Measurements from ENCODE around the gene USP40. TPM values are rescaled to one million over a fixed set of nuclear protein-coding genes. Genes with fewer than 3 reads are reported as not detected.

USP40 gene
- total RNA-seq, 2 donors from 2014 or later = 22.1 to 32.7 TPM

- no peak for TF ChIP-seq CTCF (IDR thresholded peaks at IDR 0.05)
- DNase-seq = no peak
- no peaks in the 10 kb centered on the region for H3K9me3 ChIP-seq
- intact Hi-C loops (cut with DNase I) = no loop called here
- no peak overlapping the region for H3K27ac ChIP-seq
- no peaks in the 10 kb centered on the region for H3K27me3 ChIP-seq
- no peaks in the 10 kb centered on the region for H3K36me3 ChIP-seq
- no peak overlapping the region for H3K9ac ChIP-seq (ENCODE audit: low read depth in 2 of 2, low read length in 2 of 2)
- no peaks in the 10 kb centered on the region for H3K4me1 ChIP-seq
- H3K4me3 ChIP-seq = no peak overlapping the region
These were observed 65.1 kb downstream of the USP40 start for GRCh38 chr2:233501198-233502076.

DNA sequence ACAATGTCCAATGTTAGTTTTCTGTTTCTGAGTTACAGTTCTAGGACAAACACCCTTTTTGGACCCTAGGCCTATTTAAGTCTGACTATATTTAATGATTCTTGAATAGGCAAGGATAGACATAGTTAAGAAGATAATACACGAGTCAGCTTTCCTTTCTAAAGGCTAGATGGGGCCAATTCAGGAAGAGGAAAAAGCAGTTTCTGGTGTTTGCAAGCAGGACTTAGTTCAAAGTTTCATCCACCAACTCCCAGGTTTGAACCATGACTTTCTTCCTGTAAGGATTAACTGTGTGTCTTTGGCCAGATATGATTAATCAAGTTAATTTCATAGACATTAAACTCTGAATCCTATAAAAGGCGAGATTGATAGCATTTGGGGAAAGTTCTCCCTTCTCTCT is 66.7 kb downstream of the USP40 start:
- no peak for DNase-seq
- TF ChIP-seq CTCF (IDR thresholded peaks at IDR 0.05) = no peak
- Histone ChIP-seq H3K36me3 (no peaks in the 10 kb centered on the region), H3K27me3 (no peaks in the 10 kb centered on the region), H3K4me1 (no peaks in the 10 kb centered on the region), H3K9ac (ENCODE audit: low read depth in 2 of 2, low read length in 2 of 2) (no peak overlapping the region), H3K9me3 (no peaks in the 10 kb centered on the region), H3K4me3 (no peak overlapping the region), H3K27ac (no peak overlapping the region)
- intact Hi-C loops (cut with DNase I) = no loop called here

- no peak for TF ChIP-seq CTCF (IDR thresholded peaks at IDR 0.05)
- Histone ChIP-seq H3K27ac (no peak overlapping the region), H3K9me3 (no peaks in the 10 kb centered on the region), H3K4me3 (no peak overlapping the region), H3K27me3 (no peaks in the 10 kb centered on the region), H3K36me3 (peaks cover 2% of the 10 kb centered on the region), H3K9ac (ENCODE audit: low read depth in 2 of 2, low read length in 2 of 2) (no peak overlapping the region), H3K4me1 (no peaks in the 10 kb centered on the region)
- no peak for DNase-seq
- intact Hi-C loops (cut with DNase I) = no loop called here
These were observed 68.5 kb downstream of the USP40 start for GRCh38 chr2:233498126-233498525.

GRCh38 chr2:233497692-233498091 is 68.9 kb downstream of the USP40 start:
- H3K36me3 ChIP-seq = peaks cover 6% of the 10 kb centered on the region
- no peak for DNase-seq
- H3K9ac ChIP-seq (ENCODE audit: low read depth in 2 of 2, low read length in 2 of 2) = no peak overlapping the region
- no peak for TF ChIP-seq CTCF (IDR thresholded peaks at IDR 0.05)
- H3K4me3 ChIP-seq = no peak overlapping the region
- H3K27me3 ChIP-seq = no peaks in the 10 kb centered on the region
- H3K9me3 ChIP-seq = no peaks in the 10 kb centered on the region
- no peaks in the 10 kb centered on the region for H3K4me1 ChIP-seq
- intact Hi-C loops (cut with DNase I) = no loop called here
- H3K27ac ChIP-seq = no peak overlapping the region

DNA sequence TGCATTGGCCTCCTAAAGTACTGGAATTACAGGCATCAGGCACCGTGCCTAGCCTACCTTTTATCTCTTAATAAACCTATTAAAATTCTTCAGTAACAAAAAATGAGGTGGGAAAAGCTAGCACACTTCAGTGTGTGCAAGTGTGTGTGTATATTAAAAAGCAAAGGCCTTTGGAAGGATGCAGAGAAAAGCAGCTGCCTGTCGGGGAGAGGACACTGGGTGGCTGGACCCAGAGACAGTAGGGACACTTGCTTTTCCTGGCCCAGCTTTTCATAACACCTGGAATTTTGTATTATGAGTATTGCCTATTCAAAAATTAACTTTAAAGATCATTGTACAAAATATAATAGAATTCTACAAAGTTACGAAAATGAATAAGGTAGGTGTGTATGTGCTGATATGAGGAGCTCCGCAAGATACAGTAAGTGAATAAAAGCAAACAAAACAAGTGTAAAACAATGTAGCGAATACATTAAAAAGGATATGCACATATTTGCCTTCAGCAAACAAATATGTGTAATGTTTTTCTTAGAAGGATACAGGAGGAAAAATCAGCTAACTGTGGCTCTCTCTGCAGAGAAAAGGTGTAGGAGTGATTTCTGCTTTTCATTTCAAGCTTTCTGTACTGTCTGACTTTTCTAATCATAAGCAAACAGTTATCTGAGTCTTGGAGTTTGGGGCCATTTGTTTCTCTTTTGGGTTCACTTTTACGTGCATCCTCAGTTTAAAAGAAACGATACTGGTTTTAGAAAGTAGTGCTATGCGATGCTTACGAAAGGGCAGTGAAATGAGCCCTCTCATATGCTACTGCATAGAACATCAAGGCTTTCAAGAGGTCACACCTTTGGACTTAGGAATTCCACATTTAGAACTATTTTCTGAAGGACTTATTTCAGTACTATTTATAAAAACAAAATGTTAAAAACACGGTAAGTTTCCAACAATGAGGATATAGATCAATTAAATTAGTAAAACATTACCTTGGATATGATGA is 70.8 kb downstream of the USP40 start:
- intact Hi-C loops (cut with DNase I) = no loop called here
- no peak for TF ChIP-seq CTCF (IDR thresholded peaks at IDR 0.05)
- peaks cover 7% of the 10 kb centered on the region for H3K36me3 ChIP-seq
- H3K4me3 ChIP-seq = no peak overlapping the region
- no peaks in the 10 kb centered on the region for H3K4me1 ChIP-seq
- DNase-seq = no peak
- no peak overlapping the region for H3K9ac ChIP-seq (ENCODE audit: low read depth in 2 of 2, low read length in 2 of 2)
- no peaks in the 10 kb centered on the region for H3K9me3 ChIP-seq
- no peak overlapping the region for H3K27ac ChIP-seq
- H3K27me3 ChIP-seq = no peaks in the 10 kb centered on the region
